GM18873 (cell line): Measurements from ENCODE around the gene TADA1.
"Not testable (repeated sequence)": the region's sequence is repeated elsewhere in the genome, so short reads cannot be mapped to it uniquely, and the experiment has no call there.

Experiments
- ATAC-seq: cut with Tn5 transposase; IDR thresholded peaks from one replicate; pipeline ENCODE4 v1.9.1; 2021; ENCODE audit warnings: mild to moderate bottlenecking, moderate library complexity, moderate number of reproducible peaks; ENCODE audit not compliant: unreplicated experiment, low FRiP score

TADA1 gene

DNA sequence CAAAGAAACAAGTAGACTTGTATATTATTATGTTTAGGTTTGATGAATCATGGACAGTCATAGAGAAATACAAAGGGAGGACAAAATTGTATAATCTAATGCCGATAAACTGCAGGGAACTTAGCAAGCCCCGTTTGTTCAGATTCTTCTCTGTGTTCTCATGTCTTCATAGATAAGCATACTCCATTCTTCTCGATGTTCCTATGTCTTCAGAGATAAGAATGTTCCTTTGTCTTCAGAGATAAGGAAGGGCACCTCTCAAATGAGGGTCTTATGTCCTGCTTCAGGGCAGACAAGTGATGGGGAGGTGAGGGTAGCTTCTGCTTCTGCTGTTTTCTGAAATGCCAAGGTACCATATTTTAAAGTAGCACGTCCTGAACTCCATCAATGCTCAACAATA is 19.7 kb upstream of the TADA1 start:
- ATAC-seq = no peak

DNA sequence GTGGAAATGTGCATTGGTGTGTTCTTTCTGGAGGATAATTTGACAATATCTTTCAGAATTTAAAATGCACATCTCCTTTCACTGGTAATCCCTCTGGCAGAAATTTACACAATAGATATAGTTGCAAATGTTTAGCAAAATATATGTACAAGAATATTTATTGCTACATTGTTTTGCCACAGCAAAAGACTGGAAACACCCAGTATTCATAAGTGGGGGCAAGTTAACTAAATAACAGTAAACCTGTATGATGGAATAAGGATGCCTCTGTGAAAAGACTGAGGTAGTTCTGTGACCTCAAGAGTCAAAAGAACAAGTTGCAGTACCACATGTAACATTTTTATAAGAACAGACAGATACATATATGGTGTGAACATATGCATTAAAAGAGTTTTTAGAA is 13.7 kb upstream of the TADA1 start:
- ATAC-seq = no peak

DNA sequence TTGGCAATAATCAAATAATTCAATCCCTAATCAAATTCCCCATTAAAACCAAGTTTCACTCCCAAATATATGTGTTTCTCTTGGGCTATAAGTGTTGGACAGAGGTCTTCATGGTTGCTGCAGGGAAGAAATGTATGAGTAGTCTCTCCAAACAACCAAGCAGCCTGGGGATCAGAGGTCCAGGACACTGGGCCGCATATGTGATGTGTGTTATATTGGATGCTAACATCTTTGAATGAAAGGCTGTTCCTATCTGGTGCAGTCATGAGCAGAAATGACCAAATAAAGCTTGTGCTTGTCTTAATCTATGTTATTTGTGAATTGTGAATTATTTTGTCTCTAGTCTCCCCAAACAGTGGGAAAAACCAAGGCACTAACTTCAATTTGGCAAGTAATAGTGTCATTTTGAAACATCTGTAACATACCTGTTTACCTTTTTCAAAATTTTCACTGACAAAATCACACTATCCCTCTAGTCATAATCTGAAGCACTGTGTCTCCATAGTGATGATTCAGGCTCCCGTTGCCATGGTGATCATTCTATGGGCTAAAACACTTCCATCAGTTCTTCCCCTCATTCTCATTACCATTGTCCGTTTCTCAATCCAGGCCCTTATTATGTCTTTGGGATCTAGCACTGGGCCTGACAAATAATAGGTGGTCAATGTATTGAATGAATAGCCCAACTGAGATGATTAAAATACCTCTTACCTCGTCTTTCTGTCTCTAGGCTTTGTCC is 12.5 kb upstream of the TADA1 start:
- ATAC-seq = no peak

DNA sequence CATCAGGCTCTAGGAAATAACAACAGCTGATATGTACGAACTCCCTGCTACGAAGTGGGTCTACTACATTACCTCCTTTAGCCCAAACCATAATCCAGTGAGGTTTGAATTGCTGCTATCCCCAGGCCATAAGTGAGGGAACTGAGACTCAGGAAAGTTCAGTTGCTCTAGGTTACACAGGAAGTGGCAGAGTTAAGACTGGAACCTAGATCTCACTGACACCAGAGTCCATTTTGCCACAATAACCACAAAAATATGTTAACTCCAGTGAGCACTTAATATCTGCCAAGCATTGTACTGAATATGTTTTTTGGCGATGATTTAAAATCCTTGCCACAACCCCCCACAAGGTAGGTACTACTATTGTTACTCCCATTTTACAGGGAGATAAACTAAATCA is 8.9 kb upstream of the TADA1 start:
- no peak for ATAC-seq

DNA sequence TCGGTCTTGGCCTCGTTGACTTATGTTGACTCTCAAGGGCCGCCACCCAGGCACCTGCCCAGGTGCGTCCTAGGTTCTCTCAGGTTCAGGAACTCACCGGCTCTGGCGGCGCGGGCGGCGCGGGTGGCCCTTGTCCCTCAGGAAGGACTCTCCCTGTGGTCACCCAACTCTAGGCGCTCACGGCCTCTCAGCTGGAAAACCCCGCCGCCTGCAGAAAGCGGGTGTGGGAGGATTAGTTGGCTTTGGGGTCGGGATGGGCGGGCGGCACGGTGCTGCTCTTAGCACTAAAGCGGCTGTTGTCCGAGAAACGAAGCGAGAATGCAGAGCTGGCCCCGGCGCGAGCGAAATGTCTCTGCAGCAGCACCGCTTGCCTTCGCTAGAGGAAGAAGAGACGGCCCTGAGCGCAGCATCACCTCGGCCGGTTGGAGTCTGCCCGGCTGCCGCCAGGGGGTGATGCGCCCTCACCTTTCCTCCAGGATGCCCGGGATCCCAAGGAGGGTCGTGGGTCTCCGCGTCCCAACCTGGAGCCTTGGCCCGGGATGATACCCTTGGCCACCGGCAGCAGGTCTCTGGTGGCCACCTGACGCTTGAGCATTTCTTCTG is 8.1 kb upstream of the TADA1 start:
- ATAC-seq = no peak

DNA sequence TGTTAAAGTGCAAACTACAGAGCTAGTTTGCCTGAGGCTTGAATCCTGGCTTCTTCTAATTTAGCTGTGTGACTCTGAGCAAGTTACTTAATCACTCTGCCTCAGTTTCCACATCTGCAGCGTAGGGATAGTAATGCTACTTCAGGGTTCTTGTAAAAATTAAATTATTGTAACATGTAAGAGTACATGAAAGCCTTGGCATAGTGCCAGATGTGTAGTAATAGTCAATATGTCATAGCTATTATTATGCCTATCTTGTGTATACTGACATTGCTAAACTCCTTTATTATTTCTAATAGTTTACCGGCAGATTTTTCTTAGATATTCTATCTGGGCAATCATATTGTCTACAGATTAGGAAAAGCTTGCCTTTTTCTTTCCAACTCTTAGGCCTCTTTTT is 6.8 kb upstream of the TADA1 start:
- ATAC-seq = no peak

DNA sequence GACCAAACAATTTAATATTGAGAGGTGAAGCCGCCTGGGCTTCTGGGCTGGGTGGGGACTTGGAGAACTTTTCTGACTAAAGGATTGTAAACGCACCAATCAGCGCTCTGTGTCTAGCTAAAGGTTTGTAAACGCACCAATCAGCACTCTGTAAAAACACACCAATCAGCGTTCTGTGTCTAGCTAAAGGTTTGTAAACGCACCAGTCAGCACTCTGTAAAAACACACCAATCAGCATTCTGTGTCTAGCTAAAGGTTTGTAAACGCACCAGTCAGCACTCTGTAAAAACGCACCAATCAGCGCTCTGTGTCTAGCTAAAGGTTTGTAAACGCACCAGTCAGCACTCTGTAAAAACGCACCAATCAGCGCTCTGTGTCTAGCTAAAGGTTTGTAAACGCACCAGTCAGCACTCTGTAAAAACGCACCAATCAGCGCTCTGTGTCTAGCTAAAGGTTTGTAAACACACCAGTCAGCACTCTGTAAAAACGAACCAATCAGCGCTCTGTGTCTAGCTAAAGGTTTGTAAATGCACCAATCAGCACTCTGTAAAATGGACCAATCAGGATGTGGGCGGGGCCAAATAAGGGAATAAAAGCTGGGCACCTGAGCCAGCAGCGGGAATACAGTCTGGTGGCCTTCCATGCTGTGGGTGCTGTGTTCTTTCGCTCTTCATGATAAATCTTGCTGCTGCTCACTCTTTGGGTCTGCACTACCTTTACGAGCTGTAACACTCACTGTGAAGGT is 2.3 kb upstream of the TADA1 start:
- not testable (repeated sequence) for ATAC-seq

DNA sequence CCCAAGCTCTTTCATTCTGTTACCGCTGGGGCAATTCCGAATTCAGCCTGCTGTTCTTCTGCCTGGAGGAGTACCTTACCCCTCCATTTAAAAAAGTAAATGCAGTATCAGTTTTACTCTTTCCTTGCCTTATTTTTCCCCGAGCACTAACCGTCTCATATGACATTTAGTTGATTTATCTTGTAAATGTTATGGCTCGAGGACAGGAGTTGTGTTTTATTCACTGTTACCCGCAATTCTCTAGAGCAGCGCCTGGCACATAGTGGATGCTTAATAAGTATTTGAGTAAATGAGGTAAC is 425 bp upstream of the TADA1 start:
- no peak for ATAC-seq

DNA sequence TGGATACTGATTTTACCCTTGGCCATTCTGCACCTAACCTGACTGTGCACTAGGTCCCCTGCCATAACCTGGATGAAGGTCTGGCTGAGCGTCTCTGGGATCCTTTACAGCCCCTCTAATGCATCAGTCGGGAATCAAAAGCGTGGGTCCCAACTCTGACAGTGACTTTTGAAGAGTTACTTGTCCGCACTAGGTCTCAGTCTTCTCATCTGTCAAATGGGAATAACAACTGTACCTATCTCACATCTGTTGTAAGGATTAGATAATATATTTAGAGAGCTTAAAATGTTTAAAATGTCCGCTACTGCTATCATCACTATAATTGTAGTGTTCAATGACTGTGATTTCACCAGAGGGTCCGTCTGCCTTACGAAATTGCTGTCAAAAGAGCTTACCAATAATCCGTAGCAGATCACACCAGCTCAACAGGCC is 746 bp downstream of the TADA1 start:
- no peak for ATAC-seq

DNA sequence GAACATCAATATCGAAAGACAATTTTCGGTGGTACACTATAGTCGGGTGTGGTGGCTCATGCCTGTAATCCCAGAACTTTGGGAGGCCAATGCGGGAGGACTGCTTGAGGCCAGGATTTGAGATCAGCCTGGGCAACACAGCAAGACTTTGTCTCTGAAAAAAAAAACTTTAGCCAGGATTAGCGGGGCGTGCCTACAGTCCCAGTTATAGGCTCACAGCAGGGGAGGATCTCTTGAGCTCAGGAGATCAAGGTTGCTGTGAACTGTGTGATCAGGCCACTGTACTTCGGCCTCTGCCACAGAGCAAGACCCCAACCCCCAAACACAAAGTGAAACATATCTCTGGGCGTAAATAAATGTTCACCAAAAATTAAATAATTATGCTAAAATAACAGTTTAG is 1.6 kb downstream of the TADA1 start:
- no peak for ATAC-seq

DNA sequence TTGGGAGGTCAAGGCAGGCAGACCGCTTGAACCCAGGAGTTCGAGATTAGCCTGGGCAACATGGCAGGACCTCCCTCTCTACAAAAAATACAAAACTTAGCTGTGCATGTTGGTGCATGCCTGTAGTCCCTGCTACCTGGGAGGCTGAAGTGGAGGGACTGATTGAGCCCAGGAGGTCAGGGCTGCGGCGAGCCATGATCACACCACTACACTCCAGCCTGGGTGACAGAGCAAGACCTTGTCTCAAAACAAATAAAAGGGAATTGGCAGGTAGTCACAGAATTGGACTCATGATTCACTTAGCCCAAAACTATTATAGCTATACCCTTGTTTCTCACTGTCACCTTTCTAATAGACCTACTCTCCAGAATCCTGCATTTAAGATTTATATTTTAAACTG is 5.5 kb downstream of the TADA1 start:
- ATAC-seq = no peak

DNA sequence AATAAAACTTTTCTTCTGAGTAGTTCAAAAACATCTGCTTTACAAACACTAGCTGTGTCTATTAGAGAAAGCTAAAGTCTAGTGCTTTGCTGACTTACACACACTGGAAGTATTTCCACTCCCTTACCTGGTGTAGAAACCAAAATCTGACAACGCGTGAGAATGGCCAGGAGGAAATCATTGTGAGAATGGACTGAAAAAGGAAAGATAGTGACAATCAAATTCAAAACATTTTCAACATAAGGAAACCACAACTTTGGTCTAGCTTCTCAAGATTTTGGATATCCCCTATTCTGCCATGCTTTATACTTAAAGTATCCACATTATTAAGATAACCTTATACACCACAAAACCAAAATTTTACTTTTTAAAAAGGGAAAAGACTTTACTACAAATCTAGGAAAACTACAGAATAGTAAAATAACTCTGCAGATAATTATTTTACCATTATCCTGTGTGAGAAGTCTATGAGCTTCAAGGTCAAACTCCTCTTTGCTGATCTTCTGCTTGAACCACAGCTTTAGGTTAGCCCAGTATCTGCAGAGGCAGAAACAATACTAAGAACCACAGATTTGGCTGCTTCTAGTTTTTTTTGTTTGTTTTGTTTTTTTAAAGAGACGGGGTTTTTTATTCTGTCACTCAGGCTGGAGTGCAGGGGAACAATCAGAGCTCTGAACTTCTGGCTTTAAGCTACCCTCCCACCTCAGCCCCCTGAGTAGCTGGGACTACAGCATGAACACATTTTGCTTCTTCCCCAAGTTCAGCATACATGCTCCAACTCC is 6.6 kb downstream of the TADA1 start:
- no peak for ATAC-seq

DNA sequence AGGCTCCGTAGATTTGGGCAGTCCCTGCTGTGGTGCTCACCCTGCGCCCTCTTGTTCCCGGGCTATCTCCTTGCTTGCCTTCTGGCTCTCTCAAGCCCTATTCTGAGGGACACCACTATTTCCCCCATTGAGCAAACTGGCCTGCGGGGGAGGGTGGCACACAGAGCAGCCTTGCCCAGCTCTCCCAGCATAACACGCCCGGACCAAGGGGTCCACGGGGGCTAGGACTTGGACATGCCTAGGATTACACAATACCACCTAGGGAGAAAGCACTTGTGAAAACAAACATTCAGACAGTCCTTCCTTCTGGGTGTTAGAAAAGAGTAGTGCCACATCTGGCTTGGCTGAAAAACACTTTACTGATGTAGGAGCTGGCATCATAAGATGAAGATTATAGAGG is 7.4 kb downstream of the TADA1 start:
- no peak for ATAC-seq

DNA sequence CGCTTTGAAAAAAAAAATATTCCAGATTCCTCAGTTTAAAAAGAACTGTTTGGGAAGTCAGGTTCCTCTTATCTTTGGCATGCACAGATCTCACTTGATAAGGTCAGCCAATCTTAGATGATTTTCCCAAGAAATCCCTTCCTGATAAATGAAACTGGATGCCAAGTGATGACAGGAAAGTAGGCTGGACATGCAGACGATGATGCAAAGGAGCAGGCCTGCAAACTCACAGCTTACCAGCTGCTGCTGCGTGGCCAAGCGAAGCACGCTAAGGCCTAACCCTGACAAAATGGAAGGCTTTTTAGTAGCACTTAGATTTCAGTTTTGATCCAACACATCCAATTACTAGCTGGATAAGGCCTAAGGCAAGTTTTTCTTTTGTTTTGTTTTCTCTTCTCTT is 10.1 kb downstream of the TADA1 start:
- ATAC-seq = no peak

DNA sequence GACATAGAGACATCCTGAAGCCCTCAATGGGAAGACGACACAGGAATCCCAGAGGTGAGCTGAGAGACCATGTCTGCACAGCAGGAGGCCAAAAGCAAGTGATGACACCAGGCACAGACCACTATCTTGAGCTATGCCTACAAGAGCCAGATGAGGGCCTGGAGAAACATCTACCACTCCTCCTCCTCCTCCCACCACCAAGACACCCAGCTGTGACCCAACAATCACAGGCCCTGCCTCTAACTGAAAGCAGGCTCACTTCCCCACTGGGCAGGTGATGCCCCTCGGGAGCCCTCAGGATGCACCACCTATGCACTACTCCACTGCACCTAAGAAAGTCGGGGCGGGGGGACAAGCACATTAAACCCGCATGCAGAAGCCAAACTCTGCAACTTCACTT is 16.5 kb downstream of the TADA1 start:
- ATAC-seq = no peak

DNA sequence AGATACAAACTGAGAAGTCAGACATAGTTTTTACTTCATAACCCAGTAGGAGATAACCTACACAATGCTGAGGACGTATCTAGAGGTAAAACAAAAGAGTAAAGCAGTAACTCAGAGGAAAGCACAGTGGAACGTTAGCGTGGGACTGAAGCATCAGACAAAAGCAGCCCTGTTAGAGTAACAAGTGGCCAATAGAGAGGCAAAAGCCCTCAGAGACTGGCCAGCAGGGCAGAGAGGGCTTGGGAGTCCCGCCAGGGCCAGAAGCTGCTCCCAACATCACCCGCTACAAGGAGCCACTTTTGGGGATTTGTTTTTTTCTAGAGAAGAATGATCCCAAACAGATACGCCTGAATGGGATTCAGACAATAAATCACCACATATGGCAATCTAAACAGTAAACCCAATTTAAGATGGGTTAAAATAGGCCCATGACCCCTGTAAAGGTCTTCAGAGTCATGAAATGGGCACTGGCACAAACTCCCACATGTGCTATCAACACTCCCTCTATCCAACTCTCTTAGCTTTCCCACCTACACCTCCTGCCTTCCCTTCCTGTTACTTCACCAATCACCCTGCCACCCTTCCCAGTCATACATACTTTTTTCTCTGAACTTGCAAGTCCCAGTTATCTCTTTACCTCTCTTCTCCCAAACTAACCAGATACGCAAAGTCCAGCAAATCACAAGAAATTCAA is 17.2 kb downstream of the TADA1 start:
- ATAC-seq = no peak

DNA sequence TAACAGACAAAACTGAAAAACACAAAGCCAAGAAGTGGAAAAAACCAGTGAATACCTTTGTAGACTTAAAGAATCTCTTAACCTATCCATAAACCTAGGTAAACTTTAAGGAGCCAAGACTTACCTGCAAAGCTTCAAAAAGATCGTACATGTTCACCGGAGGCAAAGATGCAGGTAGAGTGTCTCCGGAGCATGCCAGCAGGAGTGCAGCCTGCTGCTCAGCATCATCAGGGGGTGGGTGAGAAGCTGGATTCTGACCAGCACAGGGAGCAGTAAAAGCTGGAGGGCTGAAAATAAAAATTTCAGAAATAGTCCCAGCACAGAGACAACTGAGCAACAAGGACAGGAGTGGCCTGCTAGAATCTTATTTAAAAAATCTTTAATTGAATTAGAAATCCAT is 18.1 kb downstream of the TADA1 start:
- ATAC-seq = no peak

DNA sequence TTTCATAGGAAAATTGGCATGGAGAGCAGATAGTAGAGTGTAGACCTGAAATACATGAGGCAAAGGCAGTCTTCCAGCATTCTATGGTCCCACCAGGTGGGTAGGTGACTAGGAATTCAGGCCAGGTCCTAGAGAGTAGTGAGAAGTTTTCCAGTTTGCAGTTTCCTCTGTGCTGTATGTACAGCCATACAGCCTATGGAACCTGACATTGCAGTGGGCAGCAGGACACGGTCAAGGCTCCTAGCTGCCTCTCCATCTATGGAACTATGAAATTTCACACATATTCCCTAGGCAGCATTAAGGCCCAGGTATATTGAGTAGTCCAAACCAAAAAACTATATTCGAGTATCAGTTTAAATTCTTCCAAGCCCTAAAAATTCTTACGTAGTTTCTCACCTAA is 20.5 kb downstream of the TADA1 start:
- no peak for ATAC-seq

DNA sequence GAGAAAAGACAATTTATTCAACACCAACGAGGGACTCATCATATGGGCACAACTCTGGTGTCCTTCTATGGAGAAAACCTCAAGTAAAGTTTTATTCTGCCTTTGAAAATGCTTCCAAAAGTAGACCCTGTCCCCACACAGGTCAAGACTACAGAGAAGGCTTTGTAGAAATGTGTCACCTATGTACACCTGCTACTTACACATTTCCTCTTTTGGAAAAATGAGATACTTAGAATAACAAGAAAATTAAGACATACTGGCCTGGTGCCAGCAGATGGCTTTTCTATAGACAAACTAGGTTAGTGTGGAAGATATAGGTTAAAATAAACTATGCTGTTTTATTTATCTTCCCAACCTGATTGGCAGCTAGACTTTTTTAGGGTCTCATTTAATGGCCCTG is 23.1 kb downstream of the TADA1 start:
- ATAC-seq = no peak

DNA sequence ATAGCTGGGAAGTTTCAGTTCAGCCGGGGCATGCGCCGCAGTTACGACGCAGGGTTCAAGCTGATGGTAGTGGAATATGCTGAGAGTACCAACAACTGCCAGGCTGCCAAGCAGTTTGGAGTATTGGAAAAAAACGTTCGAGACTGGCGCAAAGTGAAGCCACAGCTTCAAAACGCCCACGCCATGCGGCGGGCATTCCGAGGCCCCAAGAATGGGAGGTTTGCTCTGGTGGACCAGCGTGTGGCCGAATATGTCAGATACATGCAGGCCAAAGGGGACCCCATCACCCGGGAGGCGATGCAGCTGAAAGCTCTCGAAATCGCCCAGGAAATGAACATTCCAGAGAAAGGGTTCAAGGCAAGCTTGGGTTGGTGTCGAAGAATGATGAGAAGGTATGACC is 26.9 kb downstream of the TADA1 start:
- no peak for ATAC-seq

DNA sequence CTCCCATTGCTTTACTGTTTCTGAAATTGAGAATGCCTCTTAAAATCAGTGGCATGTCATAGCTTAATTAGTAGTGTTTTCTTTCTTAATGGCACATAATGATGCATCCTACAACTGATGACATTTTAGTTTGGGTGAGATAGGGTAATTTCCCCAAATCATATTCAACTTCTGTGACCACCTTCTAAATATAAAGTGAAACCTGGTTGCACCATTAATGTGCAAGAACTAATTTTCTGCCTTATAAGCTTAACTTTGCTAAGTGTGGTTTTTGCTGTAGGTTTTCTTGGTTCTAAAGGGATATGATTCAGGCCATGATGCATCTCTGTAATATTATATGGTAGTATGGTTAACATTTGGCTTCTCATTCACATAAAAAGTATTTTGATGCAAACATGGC is 27.9 kb downstream of the TADA1 start:
- no peak for ATAC-seq
